HG03159 (cell line): ENCODE data around the gene IGHMBP2.

Source experiments
- ATAC-seq: cut with Tn5 transposase; IDR thresholded peaks from one replicate; pipeline ENCODE4 v1.9.1; 2021; ENCODE audit warnings: mild to moderate bottlenecking, moderate library complexity; ENCODE audit not compliant: unreplicated experiment

Gene IGHMBP2

GRCh38 chr11:68938816-68939582 is 35.3 kb downstream of the IGHMBP2 start:
- ATAC-seq, result no peak

- ATAC-seq, result no peak
Measured at GRCh38 chr11:68939583-68940555, 36.2 kb downstream of the IGHMBP2 start.

GRCh38 chr11:68940651-68941323 is 37.1 kb downstream of the IGHMBP2 start:
- ATAC-seq, result no peak

DNA sequence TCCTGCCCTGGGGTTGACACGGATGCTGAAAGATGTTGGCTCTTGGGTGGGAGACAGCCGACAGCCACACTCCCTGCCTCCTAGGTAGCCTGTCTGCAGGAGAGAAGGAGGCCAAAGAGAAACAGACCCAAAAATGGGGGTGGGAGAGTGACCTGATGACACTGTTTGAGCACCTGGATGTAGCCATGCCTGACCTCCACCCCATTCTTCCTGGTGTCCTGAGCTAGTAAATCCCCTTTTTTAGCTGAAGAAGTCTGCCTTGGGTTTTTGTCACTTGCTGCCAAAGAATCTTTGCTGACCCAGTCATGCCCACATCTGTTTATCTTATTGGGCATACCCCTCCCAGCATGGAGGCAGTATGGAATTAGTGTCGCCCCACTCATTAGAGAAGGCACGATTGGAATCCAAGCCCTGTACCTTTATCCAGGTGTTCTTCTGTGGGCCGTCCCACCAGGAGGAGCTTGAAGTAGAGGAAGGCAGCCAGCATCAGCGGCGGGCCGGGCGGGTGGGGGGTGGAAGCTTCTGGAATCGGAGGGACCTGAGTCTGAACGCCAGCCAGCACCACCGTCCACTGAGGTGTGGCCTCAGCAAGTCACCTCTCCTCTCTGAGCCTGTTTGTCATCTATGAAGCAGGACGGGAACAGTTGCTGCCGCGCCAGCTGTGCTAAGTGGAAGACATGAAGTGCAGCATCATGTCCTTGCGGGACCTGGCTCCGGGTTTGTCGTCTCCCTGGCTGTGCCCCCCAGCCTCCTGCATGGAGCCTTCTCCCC is 37.8 kb downstream of the IGHMBP2 start:
- ATAC-seq, result no peak

GRCh38 chr11:68942095-68942620 is 38.5 kb downstream of the IGHMBP2 start:
- ATAC-seq, result no peak

- no peak for ATAC-seq
Measured at GRCh38 chr11:68942751-68943271, 39.1 kb downstream of the IGHMBP2 start.

GRCh38 chr11:68946416-68947090 is 42.9 kb downstream of the IGHMBP2 start:
- no peak for ATAC-seq

DNA sequence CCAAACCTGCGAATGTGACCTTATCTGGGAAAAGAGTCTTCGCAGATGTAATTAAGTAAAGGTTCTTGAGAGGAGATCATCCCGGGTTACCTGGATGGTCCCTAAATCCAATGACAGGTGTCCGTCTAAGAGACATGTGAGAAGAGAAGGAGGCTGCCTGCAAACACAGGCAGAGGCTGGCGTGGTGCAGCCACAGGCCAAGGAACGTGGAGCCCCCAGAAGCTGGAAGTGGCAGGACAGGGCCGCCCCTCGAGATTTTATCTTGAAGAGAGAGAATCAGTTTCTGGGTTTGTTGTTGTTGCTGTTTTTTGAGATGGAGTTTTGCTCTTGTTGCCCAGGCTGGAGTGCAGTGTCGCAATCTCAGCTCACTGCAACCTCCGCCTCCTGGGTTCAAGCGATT is 43.5 kb downstream of the IGHMBP2 start:
- ATAC-seq, result no peak

- ATAC-seq, result no peak
Measured at GRCh38 chr11:68948496-68948895, 44.8 kb downstream of the IGHMBP2 start.

- no peak for ATAC-seq
Measured at GRCh38 chr11:68948935-68949334, 45.2 kb downstream of the IGHMBP2 start.

DNA sequence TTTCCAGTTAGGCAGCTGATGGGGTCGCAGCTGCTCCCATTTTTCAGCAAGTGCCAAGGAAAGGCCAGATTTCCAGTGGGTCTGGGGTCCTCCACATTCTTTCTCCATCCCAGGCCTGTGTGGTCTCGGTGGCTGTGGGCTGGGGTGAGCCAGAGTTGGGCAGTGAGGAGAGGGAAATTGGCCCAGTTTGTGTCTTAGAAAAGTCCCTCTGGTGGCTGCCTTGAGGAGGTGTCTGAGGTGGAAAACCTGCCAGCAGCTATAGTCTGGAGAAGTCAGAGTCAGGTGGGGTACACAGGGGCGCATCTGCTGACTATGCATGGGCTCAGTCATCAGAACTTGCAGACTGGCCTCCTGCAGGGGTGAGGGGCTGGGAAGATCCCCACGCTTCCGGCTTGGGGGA is 46.6 kb downstream of the IGHMBP2 start:
- ATAC-seq, result no peak

DNA sequence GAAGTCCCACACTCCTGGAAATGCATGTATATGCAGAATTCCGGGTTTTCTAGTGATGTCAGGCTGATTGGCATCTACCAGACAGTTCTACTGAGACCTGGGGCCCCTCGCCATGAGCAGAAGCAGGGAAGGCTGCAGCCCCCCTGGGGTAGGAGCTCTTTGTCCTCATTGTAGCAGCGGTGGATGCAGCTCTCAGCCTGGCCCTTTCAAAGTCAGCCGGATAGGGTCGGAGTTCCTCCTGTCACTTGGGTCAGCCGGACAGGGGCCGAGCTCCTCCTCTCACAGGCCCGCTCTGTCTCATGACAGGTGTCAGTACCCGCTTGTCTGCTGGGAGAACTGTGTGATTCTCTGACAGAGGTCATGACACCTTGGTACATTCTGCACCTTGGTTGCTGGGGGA is 47.1 kb downstream of the IGHMBP2 start:
- no peak for ATAC-seq

GRCh38 chr11:68954836-68955606 is 51.3 kb downstream of the IGHMBP2 start:
- no peak for ATAC-seq

DNA sequence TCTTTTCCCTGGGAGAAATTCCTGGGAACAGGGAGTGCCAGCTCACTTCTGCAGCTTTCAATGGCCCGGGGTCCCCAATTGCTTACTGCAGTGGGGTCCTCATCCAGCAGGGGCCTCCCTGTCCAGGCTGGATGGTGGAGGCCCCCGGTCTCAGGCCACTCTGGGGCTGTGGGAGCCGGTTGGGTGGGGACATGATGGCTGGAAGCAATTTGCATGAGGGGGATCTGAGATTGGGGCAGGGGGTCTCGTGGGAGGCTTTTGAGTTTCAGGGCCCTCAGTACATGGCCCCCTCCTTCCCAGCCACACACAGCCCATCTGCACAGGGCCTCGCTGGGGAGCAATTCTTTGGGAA is 51.9 kb downstream of the IGHMBP2 start:
- no peak for ATAC-seq

DNA sequence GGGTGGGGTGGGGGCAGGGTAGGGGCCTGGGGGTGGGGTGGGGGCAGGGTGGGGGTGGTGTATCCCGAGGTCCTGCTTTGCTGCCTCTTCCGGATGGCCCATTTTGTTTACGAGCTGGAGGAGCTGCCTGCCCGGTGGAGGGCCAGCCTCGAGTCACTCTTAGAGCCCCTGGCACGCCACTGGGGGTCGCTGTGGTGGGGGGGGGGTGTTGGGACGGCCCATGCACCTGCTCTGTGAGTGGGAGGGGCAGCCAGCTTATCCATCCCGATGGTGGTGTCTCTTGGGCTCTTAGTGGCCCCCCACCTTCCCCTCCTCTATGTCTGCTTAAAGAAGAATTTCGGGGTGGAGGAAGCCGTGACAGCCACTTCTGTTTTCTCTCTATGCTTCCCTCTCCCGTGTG is 52.5 kb downstream of the IGHMBP2 start:
- no peak for ATAC-seq

- ATAC-seq, result no peak
Measured at GRCh38 chr11:68956547-68957254, 53.0 kb downstream of the IGHMBP2 start.

DNA sequence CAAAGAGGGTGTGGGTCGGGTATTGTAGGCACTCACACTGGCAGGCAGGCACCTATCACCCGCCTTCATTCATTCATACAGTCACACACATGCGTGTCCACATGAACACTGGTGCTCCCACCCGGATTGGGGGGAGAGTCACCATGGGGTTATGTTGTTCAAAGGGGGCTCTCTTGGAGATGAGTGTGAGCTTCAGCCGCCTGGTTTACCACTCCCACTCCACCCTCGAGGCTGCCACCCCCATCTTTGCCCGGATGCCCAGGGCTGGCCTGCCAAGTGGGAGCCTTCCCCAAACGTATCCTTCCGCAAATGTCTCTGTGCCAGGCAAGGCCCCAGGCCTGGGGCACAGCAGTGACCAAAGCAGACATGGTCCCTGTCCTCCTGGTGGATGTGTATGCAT is 54.5 kb downstream of the IGHMBP2 start:
- no peak for ATAC-seq
